NCI-H2196 (cell line): ENCODE measurements around the gene KRTAP10-5.
"Not testable (repeated sequence)": the region's sequence is repeated elsewhere in the genome, so short reads cannot be mapped to it uniquely, and the experiment has no call there.

Experiments
- DNase-seq: peaks from one replicate; lab custom pipeline; 2025; ENCODE audit not compliant: unreplicated experiment; lab: John Stamatoyannopoulos, UW

The KRTAP10-5 gene

DNA sequence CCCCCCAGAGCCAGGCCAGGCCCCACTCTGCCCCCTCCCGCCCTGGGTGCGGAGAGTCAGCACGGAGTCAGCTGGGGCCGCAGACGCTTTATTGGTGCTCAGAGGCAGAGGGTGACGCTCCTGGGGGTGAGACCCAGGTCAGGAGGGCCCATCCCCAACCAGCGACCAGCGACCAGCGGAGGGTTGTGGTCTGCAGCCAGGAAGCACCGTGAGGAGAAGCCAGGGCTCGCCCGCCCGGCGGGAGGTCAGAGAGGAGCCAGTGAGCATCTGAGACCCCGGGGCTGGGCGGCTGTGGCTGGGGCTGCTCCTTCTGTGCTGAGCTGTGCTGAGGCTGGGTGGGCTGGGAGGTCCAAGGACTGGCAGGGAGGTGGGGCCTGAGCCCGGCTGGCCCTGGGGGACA lies 30.1 kb downstream of the KRTAP10-5 start:
- DNase-seq: not testable (repeated sequence)

DNA sequence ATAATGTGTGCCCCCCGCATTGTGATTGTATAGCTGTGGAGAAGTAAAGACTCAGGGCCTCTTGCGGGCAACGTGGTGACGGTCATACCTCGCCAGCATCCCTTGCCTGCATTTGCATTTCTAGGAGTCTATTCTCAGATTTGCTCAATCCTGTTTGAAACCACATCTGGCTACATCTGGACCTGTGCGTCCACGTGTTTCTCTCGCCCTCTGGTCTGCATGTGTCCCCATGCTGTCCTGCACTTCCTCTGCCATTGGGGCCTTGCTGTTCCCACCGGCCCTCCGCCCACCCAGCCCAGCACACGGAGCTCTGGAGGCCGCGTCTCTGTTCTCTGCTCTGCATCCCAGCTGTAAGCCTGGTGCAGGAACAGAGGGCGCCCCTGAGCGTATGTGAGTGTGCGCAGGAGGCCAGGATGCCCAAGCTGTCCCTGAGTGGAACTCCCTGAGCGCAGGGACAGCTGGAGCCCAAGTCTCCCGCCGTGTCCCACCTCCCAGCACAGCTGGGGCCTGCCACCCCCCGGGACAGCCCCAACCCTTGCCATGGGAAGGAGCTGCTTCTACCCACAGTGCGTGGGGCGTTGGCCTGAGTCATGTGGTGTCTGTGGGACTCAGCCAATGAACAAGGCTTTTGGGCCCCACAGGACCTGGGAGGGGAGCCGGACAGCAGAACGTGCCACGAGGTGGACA lies 30.7 kb downstream of the KRTAP10-5 start:
- no peak for DNase-seq

DNA sequence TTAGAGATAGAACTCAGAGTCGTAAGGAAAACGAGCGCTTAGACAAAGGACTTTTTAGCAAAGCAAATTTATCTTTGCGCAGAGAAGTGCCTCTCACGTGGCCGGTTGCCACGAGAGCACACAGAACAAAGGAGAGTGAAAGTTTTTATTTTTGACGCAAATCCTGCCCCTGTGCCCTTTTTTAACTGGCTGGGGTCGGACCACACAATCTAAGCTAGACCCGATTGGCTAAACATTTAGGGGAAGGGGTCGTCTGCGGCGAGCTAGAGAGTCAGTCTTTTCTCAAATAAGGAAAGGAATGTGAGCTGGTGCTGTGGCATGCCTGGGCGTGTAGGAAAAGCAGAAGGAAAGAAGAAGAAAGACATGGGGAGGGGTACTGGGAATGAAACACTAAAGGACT lies 31.5 kb downstream of the KRTAP10-5 start:
- DNase-seq: no peak

DNA sequence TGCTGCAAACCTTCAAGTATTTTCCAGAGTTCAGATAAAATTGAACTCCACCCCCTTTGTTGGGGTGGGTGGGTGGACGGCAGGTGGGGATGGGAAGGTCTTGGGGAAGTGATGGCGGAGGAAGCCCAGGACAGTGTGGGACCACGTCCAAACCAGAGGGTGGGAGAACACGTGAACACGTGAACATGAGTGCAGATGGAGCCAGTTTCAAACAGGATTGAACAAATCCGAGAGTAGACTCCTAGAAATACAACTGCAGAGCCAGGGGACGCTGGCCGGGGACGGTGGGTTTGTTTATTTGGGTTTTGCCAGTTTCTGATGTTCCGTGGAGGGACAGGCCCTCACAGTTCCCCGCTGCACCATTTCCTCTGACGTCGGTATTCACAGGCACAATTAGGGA lies 32.0 kb downstream of the KRTAP10-5 start:
- no peak for DNase-seq

DNA sequence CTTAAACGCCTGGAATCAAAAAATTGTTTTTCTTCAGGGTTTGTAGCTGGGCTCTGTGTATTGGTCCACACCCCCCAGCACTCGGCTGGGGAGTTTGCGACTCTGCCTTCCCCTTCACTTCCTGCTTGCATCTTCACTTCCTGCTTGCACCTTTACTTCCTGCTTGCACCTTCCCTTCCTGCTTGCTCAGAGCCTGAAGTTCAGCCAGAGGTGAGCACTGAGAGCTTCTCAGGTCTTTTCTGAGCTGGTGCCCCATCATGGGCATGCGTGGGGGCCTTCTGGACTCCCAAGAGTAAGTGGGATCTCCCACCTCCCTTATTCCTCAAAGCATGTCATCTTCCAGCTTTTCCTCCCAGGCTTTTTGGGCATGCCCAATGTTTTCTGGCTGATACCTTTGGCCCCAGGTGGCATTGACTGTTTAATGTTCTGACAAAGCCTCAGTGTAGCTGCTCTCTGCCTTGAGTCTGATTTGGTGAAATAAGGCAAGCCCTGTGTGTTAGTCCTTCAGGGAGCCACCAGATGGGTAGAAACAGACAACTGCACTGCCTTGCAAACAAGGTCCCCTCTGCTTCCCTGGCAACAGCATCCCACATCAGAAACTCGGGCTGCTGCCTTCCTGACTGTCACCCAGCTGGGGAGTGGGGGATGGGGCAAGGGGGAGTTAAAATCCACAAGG lies 32.6 kb downstream of the KRTAP10-5 start:
- DNase-seq: no peak

DNA sequence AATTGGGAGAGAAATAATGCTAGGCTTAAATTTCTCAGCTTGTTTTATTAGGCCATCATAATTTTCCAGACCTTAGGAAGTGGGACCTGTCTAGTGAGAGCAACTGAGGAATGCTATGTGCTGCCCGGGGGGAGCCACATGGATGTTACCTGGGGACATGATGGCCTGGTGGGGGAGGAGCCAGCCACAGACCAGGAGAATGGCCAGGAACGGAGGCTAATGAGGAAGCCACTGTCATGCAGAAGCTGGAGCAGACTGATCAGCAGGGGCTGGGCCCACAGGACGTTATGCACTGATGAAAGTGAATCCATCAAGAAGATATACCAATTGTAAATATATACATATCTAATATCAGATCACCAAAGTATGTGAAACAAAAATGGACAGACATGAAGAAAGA lies 35.8 kb downstream of the KRTAP10-5 start:
- no peak for DNase-seq

DNA sequence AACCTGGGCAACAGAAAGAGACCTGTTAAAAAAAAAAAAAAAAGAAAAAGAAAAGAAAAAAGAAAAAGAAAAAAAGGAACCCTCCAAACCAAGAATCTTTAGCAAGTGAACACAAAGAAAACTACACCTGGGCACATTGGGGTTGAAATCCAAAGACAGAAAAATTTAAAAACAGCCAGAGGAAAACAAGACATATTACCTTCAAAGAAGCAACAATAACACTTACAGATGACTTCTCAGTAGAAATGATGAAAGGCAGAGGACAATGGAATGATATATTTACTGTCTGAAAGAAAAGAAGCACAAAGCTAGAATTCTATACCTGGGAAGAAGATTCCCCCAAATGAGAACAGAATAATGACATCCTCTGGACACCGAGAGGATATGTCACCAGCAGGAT lies 37.7 kb downstream of the KRTAP10-5 start:
- no peak for DNase-seq

DNA sequence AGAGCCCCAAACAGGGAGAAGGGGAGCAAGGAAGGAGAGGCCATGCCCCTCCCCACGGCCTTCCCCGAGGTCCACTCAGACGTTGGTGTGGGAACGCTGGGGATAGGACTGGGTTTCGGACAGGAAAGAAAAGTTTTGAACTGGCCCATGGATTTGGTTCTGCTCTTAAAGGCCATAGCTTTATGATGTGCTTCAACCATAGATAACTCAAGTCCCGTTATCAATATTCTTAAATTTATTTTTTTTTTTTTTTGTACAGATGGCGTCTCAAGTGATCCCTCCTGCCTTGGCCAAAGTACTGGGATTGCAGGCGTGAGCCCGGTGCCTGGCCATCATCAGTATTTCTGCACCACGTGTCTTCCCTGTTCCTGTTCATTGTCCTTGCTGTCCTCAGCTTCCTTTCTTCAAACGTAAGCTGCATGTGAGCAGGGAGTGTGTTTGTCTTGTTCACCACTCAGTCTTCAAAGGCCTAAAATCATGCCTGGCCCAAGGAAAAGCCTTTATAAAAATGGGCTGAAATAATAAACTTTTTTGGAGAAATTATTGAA lies 39.6 kb downstream of the KRTAP10-5 start:
- no peak for DNase-seq

DNA sequence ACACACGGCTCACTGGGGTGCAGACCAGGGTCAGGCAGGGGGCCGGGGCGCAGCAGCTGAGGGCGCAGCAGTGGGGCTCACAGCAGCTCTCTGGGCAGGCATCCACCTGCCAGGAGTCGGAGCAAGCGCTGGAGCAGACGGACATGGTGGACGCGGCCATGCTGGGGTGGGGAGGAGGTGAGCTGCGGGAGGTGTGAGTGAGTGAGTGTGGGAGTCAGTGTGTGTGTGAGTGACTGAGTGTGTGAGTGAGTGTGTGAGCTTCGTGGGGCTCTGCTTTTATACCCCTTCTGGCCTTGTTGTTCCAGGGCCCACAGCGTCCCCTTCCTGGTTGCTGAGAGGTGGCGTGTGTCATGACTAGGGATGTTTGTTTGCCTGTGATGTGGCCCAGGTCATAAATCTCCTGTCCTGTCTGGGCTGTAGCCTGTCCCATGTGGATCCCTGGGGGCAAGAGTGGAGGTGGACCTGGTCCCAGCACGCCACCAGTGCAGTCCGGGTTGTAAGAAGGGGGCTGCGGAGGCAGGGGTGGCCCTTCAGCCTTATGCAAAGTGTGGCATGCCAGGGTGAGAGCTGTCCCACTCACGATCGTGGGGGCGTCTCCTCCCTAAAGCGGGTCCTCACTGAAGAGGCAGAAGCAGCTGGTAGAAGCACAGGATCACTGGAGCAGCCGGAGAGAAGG lies 40.3 kb downstream of the KRTAP10-5 start, which contains the start of gene KRTAP10-1:
KRTAP10-1 (minus strand) TSS at position 205 of the 676 bp plus-strand sequence; CDS start at position 160, 45 bp downstream.
- DNase-seq: no peak

DNA sequence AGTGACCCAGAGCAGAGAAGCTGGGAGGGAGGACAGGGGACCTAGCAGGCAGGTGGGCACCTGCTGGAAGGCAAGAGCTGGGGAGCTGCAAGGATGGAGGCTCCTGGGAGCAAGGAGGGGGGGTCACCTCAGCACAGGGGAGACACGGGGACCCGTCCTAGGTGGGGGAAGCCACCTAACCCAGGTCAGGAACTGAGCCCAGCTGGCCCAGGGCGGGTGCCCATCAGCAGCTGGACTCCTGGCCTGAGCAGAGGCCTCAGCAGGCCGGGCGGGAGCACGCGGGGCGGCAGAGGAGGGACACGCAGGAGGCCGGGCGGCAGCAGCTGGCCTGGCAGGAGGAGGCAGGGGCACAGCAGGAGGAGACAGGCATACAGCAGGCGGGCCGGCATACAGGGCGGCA lies 41.4 kb downstream of the KRTAP10-5 start:
- no peak for DNase-seq

DNA sequence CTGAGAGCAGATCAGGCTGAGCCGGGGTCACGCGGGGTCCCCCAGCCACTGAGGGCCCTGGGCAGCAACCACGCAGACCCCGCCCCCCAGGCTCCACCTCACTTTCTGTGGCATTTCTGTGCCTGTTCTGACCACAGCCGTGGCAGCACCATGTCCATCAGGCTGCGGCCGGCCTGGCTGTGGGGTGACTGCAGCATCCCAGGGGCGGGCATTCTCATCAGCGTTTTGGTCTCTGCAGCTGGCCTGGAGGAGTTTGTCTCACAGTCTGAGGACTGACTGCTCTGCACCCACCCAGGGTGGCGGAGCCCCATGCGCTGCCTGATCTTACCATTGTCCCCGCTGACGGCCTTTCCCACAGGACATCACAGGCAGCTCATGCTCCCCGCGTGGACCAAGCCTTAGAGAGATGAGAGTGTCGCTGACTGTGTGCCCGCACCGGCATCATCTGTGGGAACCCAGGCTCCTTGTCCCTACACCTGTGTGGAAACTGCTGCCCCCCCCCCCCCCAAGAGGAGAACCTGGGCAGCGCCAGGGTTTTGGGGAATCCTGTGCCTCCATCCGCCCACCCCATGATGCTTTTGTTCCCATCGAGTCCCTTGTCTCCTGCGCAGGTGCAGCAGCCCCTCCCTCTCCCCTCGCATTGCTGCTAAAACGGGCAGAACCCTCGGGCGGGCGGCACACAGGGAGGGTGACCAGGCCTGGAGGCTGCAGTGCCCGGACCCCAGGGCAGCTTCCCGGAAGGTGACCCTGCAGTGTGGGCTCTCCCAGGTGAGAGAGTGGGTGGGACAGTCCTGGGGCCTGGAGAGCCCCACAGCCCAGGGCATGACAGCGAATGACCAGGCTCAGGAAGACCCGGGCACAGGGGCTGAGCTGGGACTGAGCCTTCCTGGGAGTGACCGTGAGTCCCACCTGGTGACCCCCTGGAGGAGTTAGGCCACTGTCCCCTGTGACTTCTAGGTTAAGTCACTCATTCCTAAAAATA lies 42.2 kb downstream of the KRTAP10-5 start:
- no peak for DNase-seq

DNA sequence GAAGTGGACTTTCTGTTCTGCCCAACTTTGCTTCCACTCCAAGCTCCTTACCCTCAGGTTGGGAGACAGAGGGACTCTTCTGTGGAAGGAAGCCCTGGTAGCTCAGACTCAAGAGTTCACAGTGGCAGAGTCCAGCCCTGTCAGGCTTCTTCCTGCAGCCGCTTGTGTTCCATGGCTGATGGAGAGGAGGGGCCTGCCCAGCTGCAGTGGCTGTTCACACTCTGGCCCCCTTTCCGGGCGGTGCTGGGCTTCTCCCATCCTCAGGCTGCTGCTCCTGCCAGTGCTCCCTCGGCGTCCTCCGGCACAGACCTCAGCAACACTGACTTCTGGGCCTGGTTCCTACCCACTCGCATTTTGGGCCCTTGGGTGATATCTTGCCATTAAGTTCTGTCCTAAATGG lies 44.4 kb downstream of the KRTAP10-5 start:
- DNase-seq: no peak

DNA sequence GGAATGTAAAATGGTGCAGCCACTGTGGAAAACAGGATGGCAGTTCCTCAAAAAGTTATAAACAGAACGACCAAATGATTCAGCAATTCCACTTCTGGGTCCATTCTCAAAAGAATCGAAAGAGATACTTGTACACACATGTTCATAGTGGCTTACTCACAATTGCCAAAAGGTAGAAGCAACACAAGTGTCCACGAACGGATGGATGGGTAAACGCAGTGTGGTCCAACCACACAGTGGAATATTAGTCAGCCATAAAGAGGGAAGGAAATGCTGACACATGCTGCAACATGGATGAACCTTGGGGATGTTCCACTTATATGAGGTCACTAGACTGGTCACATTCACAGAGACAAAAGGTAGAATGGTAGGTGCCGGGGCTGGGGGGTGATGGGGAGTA lies 45.7 kb downstream of the KRTAP10-5 start:
- DNase-seq: no peak

DNA sequence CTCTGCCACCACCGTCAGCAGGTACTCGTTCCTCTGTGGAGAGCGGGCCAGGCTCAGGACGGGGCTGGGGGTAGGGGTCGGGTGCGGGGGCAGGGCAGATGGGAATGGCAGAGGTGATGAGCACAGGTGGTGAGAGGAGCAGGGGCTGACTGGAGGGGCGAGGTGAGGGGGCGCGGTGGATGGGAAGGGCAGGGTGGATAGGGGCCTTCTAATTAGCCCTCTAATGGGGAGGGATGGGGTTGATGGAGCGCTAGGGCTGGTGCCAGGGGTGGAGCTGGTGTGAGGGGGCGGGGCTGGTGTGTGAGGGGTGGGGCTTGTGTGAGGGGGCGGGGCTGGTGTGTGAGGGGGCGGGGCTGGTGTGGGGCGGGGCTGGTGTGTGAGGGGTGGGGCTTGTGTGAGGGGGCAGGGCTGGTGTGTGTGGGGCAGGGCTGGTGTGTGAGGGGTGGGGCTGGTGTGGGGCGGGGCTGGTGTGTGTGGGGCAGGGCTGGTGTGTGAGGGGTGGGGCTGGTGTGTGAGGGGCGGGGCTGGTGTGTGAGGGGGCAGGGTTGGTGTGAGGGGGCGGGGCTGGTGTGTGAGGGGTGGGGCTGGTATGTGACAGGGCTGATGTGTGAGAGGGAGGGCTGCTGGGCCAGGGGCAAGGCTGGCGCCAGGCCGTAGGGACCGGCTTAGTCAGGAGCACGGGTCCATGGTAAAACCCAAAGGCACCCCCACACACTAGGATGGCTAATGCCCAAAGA lies 46.3 kb downstream of the KRTAP10-5 start:
- no peak for DNase-seq

DNA sequence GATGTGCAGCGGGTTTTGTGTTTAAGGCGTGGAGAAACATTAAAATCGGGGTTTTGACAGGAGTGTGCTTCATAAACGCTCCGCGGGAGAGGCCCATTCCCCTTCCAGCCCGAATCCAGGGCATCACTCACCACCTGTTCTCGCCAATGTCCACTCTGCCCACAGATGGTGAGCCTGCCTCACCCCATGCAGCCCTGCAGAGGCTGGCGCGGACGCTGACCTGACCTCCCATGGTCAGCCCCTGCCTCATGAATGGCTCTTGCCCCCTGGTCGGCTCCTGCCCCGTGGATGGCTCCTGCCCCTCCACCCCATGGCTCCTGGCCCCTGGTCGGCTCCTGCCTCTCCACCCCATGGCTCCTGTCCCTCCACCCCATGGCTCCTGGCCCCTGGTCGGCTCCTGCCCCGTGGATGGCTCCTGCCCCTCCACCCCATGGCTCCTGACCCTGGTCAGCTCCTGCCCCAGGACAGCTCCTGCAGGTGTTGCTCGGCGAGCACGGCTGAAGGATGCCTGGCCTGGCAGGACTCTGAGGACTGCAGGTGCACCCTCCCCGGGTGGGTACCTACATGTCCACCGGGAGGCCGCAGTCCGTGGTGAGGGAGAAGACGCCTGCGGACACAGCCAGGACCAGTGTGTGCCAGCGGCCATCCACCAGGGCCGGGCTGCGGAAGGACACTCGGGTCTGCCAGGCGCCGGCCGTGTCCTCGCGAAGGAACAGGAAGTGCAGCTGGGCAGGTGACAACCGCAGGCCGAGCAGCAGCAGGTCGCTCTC lies 47.1 kb downstream of the KRTAP10-5 start:
- DNase-seq: no peak

DNA sequence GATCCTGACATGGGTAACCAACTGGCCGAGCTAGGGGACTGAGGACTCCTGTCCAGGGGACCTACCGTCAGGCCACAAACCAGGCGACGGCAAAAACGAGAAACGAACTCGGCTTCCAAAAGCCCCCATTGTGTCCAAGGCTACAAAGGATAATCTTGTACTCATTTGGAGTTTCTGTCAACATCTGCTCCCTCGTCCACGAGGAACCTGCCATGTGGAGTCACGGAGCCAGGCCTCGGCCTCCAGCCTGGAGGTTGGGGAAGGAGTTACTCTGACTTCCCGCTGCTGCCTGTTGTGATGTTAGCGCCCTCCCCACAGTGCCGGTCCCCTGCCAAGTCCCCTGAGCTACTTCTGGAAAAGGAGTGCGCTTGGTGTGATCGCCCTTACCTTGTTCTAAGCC lies 47.7 kb downstream of the KRTAP10-5 start:
- DNase-seq: no peak

DNA sequence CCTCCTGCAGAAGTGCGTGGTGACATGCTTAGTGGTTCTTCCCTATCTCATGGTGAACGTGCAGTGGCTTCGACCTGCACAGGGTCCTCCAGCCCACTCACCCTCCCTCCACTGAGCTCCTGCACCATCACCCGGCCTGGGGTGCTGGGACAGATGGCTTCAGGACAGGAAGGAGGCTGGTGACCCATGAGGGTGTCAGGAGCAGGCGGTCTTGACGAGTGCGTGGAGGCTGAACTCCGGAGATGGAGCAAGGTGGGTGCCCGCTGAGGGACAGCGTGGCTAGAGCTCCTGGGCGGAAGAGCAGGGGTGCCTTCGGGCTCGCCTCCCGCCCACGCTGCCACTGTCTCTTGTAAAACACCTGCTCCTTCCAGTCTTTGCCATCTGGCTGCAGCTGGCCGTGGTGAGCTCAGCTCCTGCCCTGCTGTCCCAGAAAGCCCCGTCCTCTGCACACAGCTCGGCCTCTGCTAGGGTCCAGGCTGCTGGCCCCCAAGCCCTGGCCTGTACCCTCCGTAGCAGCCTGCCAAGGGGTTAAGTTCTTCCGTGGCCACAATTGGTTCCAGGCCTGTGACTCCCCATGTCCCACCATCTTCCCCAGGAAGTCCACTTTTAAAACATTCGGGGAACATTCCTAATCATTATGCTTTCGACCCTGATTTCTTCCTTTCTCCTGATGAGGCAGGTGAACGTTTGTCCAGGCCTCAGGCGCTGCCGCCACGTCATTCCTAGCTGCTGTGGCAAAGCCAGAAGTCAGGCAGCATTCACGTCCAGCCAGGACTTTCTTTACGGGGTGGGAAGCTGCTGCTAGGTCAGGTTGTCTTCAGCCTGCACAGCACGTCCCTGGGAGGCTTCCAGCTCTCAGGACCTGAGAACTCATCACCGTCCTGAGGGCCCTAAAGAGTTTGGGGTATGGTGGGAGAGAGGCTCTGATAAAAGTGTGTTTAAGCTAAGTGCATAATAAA lies 48.5 kb downstream of the KRTAP10-5 start:
- no peak for DNase-seq
